ENCODE measurements around the gene SPATC1L.
"Not testable (repeated sequence)": the region's sequence is repeated elsewhere in the genome, so short reads cannot be mapped to it uniquely, and the experiment has no call there.

SPATC1L gene

GRCh38 chr21:46173573-46173972 lies 10.7 kb downstream of the SPATC1L start:
- H3K27ac ChIP-seq, result no peak overlapping the region
- TF ChIP-seq CTCF (conservative IDR thresholded peaks at IDR 0.05) (no peak), ZFX (IDR thresholded peaks at IDR 0.05) (no peak)

GRCh38 chr21:46172863-46173528 lies 11.3 kb downstream of the SPATC1L start:
- H3K27ac ChIP-seq, result no peak overlapping the region
- TF ChIP-seq CTCF (conservative IDR thresholded peaks at IDR 0.05) (no peak), ZFX (IDR thresholded peaks at IDR 0.05) (no peak)

GRCh38 chr21:46171996-46172862 lies 12.0 kb downstream of the SPATC1L start:
- TF ChIP-seq ZFX (IDR thresholded peaks at IDR 0.05), result no peak
- no peak for TF ChIP-seq CTCF (conservative IDR thresholded peaks at IDR 0.05)
- H3K27ac ChIP-seq, result no peak overlapping the region

GRCh38 chr21:46171585-46171984 lies 12.7 kb downstream of the SPATC1L start:
- TF ChIP-seq CTCF (conservative IDR thresholded peaks at IDR 0.05) (no peak), ZFX (IDR thresholded peaks at IDR 0.05) (no peak)
- H3K27ac ChIP-seq, result no peak overlapping the region

- H3K27ac ChIP-seq, result not testable (repeated sequence)
Measured at GRCh38 chr21:46170436-46171193, 13.6 kb downstream of the SPATC1L start.

- TF ChIP-seq ZFX (IDR thresholded peaks at IDR 0.05) (no peak), CTCF (conservative IDR thresholded peaks at IDR 0.05) (no peak)
- no peak overlapping the region for H3K27ac ChIP-seq
Measured at GRCh38 chr21:46168659-46169386, 15.4 kb downstream of the SPATC1L start.

- H3K27ac ChIP-seq, result no peak overlapping the region
- TF ChIP-seq ZFX (IDR thresholded peaks at IDR 0.05) (no peak), CTCF (conservative IDR thresholded peaks at IDR 0.05) (no peak)
Measured at GRCh38 chr21:46168238-46168637, 16.0 kb downstream of the SPATC1L start.

Measured in C4-2B (cell line).